Measurements from ENCODE around the gene ADGRB2. TPM values are rescaled to one million over a fixed set of nuclear protein-coding genes. Genes with fewer than 3 reads are reported as not detected.

The ADGRB2 gene
- total RNA-seq, 1 experiment from 2014 or later, result 34.8 TPM

GRCh38 chr1:31725134-31725533 lies 39.0 kb downstream of the ADGRB2 start:
- Histone ChIP-seq H3K36me3 (ENCODE audit: control insufficient read depth, insufficient read depth, low read length) (no peaks in the 10 kb centered on the region), H3K9me3 (ENCODE audit: control insufficient read depth, insufficient read depth, low read depth, low read length) (no peaks in the 10 kb centered on the region), H3K27ac (ENCODE audit: low read length) (no peak overlapping the region), H3K4me3 (ENCODE audit: low read depth in 2 of 2, low read length in 2 of 2) (no peak overlapping the region), H3K4me1 (ENCODE audit: control insufficient read depth, insufficient read depth, low read length) (no peaks in the 10 kb centered on the region), H3K27me3 (ENCODE audit: control insufficient read depth, insufficient read depth, low read length) (no peaks in the 10 kb centered on the region)
- ATAC-seq (no peak), DNase-seq (ENCODE audit: low read depth, low spot score) (no peak)
- TF ChIP-seq REST (IDR thresholded peaks at IDR 0.05; ENCODE audit: insufficient read depth in 1 of 2, low read depth in 2 of 2, low read length in 1 of 2), result 0 out of 4 replicates have a peak, but pooled peaks of 1 of the 2 experiments have one; percentile 6
- no peak for TF ChIP-seq POLR2AphosphoS5 (IDR thresholded peaks at IDR 0.05; ENCODE audit: low read depth, low read length)
- ChIA-PET CTCF (no interaction called here), POLR2A (no interaction called here)
- BruUV-seq (replicated peaks), result no TSS peak
- intact Hi-C loops (cut with micrococcal nuclease; ENCODE audit: unreplicated experiment) (no loop called here), in situ Hi-C loops (cut with HindIII; ENCODE audit: low pct_unique_long_range_greater_than_20kb, low sequenced_read_pairs) (no loop called here)

GRCh38 chr1:31723828-31724359 lies 40.2 kb downstream of the ADGRB2 start:
- ChIA-PET POLR2A (no interaction called here), CTCF (interaction anchor here (0.7 kb wide), 1 partner anchor 160 kb away, joined by 3 read pairs; no protein-coding TSS in a partner anchor)
- H3K9me3 ChIP-seq (ENCODE audit: control insufficient read depth, insufficient read depth, low read depth, low read length), result no peaks in the 10 kb centered on the region
- ATAC-seq, result no peak
- TF ChIP-seq CTCF (IDR thresholded peaks at IDR 0.05), result no peak
- no peak for TF ChIP-seq TCF7L2 (IDR thresholded peaks at IDR 0.05; ENCODE audit: low read depth, low read length)
- TF ChIP-seq POLR2AphosphoS5 (IDR thresholded peaks at IDR 0.05; ENCODE audit: low read depth, low read length), result no peak
- peak; percentile 93 to 98 for TF ChIP-seq REST (IDR thresholded peaks at IDR 0.05; ENCODE audit: insufficient read depth in 1 of 2, low read depth in 2 of 2, low read length in 1 of 2)
- H3K4me1 ChIP-seq (ENCODE audit: control insufficient read depth, insufficient read depth, low read length), result no peaks in the 10 kb centered on the region
- DNase-seq (ENCODE audit: low read depth, low spot score), result no peak
- intact Hi-C loops (cut with micrococcal nuclease; ENCODE audit: unreplicated experiment), result no loop called here
- H3K4me3 ChIP-seq (ENCODE audit: low read depth in 2 of 2, low read length in 2 of 2), result no peak overlapping the region
- in situ Hi-C loops (cut with HindIII; ENCODE audit: low pct_unique_long_range_greater_than_20kb, low sequenced_read_pairs), result no loop called here
- H3K27ac ChIP-seq (ENCODE audit: low read length), result no peak overlapping the region
- no peaks in the 10 kb centered on the region for H3K27me3 ChIP-seq (ENCODE audit: control insufficient read depth, insufficient read depth, low read length)
- no peaks in the 10 kb centered on the region for H3K36me3 ChIP-seq (ENCODE audit: control insufficient read depth, insufficient read depth, low read length)
- BruUV-seq (replicated peaks), result no TSS peak
